OCI-LY7 (cell line): Measurements from ENCODE around the gene HECA. TPM values are rescaled to one million over a fixed set of nuclear protein-coding genes. Genes with fewer than 3 reads are reported as not detected.

Experiments
- BruUV-seq: library from RNA; stranded (reverse); fragments of 400-500 nt; replicated peaks from 2 replicates; lab custom pipeline; 2021; lab: Mats Ljungman, UMichigan
- CTCF ChIA-PET: fragments of 300-600 bp; sonication (Branson Sonifier 250); formaldehyde crosslinking; loops from one replicate; lab custom pipeline; 2022; ENCODE audit warnings: antibody characterized with exemption; ENCODE audit not compliant: unreplicated experiment; lab: Charles Lee
- POLR2A ChIA-PET: fragments of 300-600 bp; sonication (Branson Sonifier 250); formaldehyde crosslinking; loops from one replicate; lab custom pipeline; 2022; ENCODE audit warnings: antibody characterized with exemption; lab: Charles Lee
- DNase-seq: peaks from one replicate; pipeline ENCODE4 v3.0.0-alpha.2; 2015; ENCODE audit warnings: low spot score
- H2AFZ ChIP-seq: fragments of 200-600 bp; sonication (generic), shearing (Covaris generic); 2 replicates; pipeline ENCODE4 v1.6.1; 2014; ENCODE audit warnings: mild to moderate bottlenecking, antibody characterized with exemption, low read length, moderate library complexity
- H3K27ac ChIP-seq: fragments of 200-600 bp; sonication (generic); 2 replicates; pipeline ENCODE4 v1.5.1; 2014; ENCODE audit warnings: mixed run types, low read depth, mild to moderate bottlenecking, moderate library complexity, low read length, inconsistent platforms; ENCODE audit not compliant: poor library complexity, severe bottlenecking
- H3K36me3 ChIP-seq: fragments of 200-600 bp; sonication (generic); 2 replicates; pipeline ENCODE4 v1.6.1; 2014; ENCODE audit warnings: mild to moderate bottlenecking, antibody characterized with exemption, low read length, moderate library complexity, mixed read lengths; ENCODE audit not compliant: insufficient read depth
- H3K4me1 ChIP-seq: fragments of 200-600 bp; sonication (generic); 2 replicates; pipeline ENCODE4 v1.5.1; 2014; ENCODE audit warnings: mild to moderate bottlenecking, low read length; ENCODE audit not compliant: insufficient read depth, poor library complexity, severe bottlenecking
- H3K4me2 ChIP-seq: fragments of 200-600 bp; sonication (generic); 2 replicates; pipeline ENCODE4 v1.6.1; 2014; ENCODE audit warnings: mild to moderate bottlenecking, low read length
- H3K4me3 ChIP-seq: fragments of 200-600 bp; sonication (generic); 2 replicates; pipeline ENCODE4 v1.5.1; 2014; ENCODE audit warnings: mild to moderate bottlenecking, low read depth, low read length; ENCODE audit not compliant: poor library complexity, severe bottlenecking
- H3K79me2 ChIP-seq: fragments of 200-600 bp; sonication (generic); 2 replicates; pipeline ENCODE4 v1.6.1; 2016; ENCODE audit warnings: low read depth, mild to moderate bottlenecking, low read length, moderate library complexity, mixed read lengths; ENCODE audit not compliant: insufficient read depth
- H3K9me2 ChIP-seq: fragments of 200-600 bp; sonication (generic); 2 replicates; pipeline ENCODE4 v1.6.1; 2016; ENCODE audit warnings: mild to moderate bottlenecking, low read length, mixed read lengths; ENCODE audit not compliant: insufficient read depth
- H3K9me3 ChIP-seq: fragments of 200-600 bp; sonication (generic); 2 replicates; pipeline ENCODE4 v1.6.1; 2014; ENCODE audit warnings: mild to moderate bottlenecking, mixed run types, low read length, mixed read lengths
- H4K20me1 ChIP-seq: fragments of 200-600 bp; sonication (generic); 2 replicates; pipeline ENCODE4 v1.6.1; 2014; ENCODE audit warnings: mild to moderate bottlenecking, antibody characterized with exemption, low read length, moderate library complexity, mixed read lengths; ENCODE audit not compliant: insufficient read depth
- EZH2phosphoT487 ChIP-seq: fragments of 200-600 bp; sonication (generic); IDR thresholded peaks from 2 replicates; pipeline ENCODE4 v1.6.1; 2018; ENCODE audit warnings: low read depth, borderline replicate concordance, mild to moderate bottlenecking, mixed run types, antibody characterized with exemption, low read length, moderate library complexity, mixed read lengths
- intact Hi-C: fragments of 100-400 bp; cut with micrococcal nuclease; formaldehyde crosslinking; loops from one replicate; pipeline ENCODE4 v1.10.0; 2022; ENCODE audit not compliant: unreplicated experiment
- total RNA-seq, 2 experiments: library from RNA; depleted of rRNA in 1 of 2; stranded (reverse); fragments of >200 nt in 1 of 2; shearing (Covaris generic) in 1 of 2; gene quantifications; 2 replicates each; pipeline ENCODE4 v1.2.3, GENCODE V29; 2014 to 2022
- TF ChIP-seq, protein P1 (sequence below): fragments of 200-600 bp; sonication (generic); conservative IDR thresholded peaks from 2 replicates; pipeline ENCODE4 v1.5.1; 2014; ENCODE audit warnings: mild to moderate bottlenecking, antibody characterized with exemption, low read length, moderate library complexity, mixed read lengths

The HECA gene
- total RNA-seq, 2 experiments from 2014 or later: 21.9 to 23.3 TPM

DNA sequence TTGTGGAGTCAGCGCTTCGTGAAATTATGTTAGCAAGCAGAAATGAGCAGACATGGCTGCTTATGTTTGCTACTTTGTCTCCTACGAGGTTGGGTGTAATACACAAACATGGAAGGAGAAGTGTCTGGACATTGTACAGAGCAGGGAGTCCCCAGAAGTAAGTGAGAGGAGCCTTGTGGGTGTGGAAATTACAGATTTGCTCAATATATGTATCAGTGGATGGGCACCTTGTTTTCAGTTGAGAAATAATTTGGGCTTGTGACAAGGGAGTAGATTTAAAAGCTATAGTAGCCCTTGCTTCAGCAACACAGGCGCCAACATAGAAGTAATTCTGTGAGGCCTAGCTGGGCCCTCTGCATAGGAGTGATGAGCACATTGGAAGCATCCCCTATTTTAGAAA is 49.2 kb downstream of the HECA start:
- ChIA-PET POLR2A (interaction anchor here (0.5 to 1.1 kb wide), 3 partner anchors 9 to 135 kb away, joined by 3 to 4 read pairs (median 3); no protein-coding TSS in a partner anchor), CTCF (no interaction called here)
- BruUV-seq: no TSS peak

DNA sequence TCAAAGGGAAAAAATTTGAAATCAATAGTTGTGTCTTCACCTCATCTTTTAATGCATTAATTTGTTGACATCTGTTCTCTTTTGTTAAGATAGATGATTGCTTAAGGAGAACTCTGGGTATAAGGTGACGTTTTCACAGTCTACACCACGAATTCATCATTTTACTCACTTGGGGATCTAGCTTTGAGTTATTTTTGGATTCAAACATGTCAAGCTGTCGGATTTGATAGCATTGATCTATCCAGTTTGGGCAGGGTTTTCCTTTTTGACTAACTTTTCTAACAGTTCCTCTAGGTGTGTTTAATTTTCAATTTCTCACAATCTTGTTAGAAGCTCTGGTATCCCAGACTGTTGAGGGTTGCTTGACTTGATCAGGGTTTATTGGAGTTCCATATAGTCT is 49.6 kb downstream of the HECA start:
- Histone ChIP-seq H3K27ac (no peak overlapping the region), H3K4me1 (no peaks in the 10 kb centered on the region), H3K36me3 (peaks cover 19% of the 10 kb centered on the region), H3K9me3 (no peaks in the 10 kb centered on the region), H3K79me2 (no peaks in the 10 kb centered on the region), H3K4me2 (no peak overlapping the region), H4K20me1 (no peaks in the 10 kb centered on the region), H3K4me3 (no peak overlapping the region), H3K9me2 (no peaks in the 10 kb centered on the region), H2AFZ (no peak overlapping the region)
- DNase-seq: no peak
- BruUV-seq: no TSS peak
- CTCF ChIA-PET: no interaction called here
- POLR2A ChIA-PET: interaction anchor here (0.5 to 1.1 kb wide), 3 partner anchors 19 to 140 kb away, joined by 3 to 4 read pairs (median 3); no protein-coding TSS in a partner anchor
- no peak for TF ChIP-seq EZH2phosphoT487
- TF ChIP-seq, protein P1, sequence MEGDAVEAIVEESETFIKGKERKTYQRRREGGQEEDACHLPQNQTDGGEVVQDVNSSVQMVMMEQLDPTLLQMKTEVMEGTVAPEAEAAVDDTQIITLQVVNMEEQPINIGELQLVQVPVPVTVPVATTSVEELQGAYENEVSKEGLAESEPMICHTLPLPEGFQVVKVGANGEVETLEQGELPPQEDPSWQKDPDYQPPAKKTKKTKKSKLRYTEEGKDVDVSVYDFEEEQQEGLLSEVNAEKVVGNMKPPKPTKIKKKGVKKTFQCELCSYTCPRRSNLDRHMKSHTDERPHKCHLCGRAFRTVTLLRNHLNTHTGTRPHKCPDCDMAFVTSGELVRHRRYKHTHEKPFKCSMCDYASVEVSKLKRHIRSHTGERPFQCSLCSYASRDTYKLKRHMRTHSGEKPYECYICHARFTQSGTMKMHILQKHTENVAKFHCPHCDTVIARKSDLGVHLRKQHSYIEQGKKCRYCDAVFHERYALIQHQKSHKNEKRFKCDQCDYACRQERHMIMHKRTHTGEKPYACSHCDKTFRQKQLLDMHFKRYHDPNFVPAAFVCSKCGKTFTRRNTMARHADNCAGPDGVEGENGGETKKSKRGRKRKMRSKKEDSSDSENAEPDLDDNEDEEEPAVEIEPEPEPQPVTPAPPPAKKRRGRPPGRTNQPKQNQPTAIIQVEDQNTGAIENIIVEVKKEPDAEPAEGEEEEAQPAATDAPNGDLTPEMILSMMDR: no peak
- intact Hi-C loops: no loop called here

More for the DNA sequence above, 49.2 kb downstream of the HECA start:
- DNase-seq: no peak
- H3K4me2 ChIP-seq: no peak overlapping the region
- no peaks in the 10 kb centered on the region for H3K79me2 ChIP-seq
- TF ChIP-seq, protein P1: no peak
- TF ChIP-seq EZH2phosphoT487: no peak
- no peaks in the 10 kb centered on the region for H3K9me2 ChIP-seq
- H2AFZ ChIP-seq: no peak overlapping the region
- no peaks in the 10 kb centered on the region for H3K9me3 ChIP-seq
- intact Hi-C loops: no loop called here
- no peaks in the 10 kb centered on the region for H3K4me1 ChIP-seq
- peaks cover 23% of the 10 kb centered on the region for H3K36me3 ChIP-seq
- no peak overlapping the region for H3K27ac ChIP-seq
- no peak overlapping the region for H3K4me3 ChIP-seq
- no peaks in the 10 kb centered on the region for H4K20me1 ChIP-seq

DNA sequence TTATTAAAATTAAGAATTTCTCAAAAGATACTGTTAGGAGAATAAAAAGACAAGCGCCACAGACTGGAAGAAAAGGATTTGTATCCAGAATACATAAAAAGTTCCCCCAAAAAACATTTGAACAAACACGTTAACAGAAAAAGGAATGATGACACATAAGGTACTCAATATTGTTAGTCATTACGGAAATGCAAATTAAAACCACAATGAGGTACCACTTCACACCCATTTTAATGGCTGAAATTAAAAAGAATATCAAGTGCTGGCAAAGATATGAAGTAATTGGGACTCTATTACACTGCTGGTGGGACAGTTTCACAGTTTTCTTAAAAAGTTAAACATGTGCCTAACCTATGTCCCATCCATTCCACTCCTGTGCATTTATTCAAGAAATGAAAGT is 51.4 kb downstream of the HECA start:
- Histone ChIP-seq H3K36me3 (peaks cover 3% of the 10 kb centered on the region; the same call in 1 of the 2 replicates), H2AFZ (no peak overlapping the region), H3K4me3 (no peak overlapping the region), H3K9me3 (no peaks in the 10 kb centered on the region), H3K4me1 (no peaks in the 10 kb centered on the region), H4K20me1 (no peaks in the 10 kb centered on the region), H3K4me2 (no peak overlapping the region), H3K27ac (no peak overlapping the region), H3K9me2 (no peaks in the 10 kb centered on the region), H3K79me2 (no peaks in the 10 kb centered on the region)
- ChIA-PET CTCF (no interaction called here), POLR2A (no interaction called here)
- DNase-seq: no peak
- BruUV-seq: no TSS peak
- intact Hi-C loops: no loop called here
- TF ChIP-seq, protein P1: no peak
- no peak for TF ChIP-seq EZH2phosphoT487
